ENCODE results near the gene TUBA1A. TPM values are rescaled to one million over a fixed set of nuclear protein-coding genes. Genes with fewer than 3 reads are reported as not detected.
"Not testable (repeated sequence)": the region's sequence is repeated elsewhere in the genome, so short reads cannot be mapped to it uniquely, and the experiment has no call there.

TUBA1A gene
- total and polyA plus RNA-seq, 2 donors from 2014 or later: 94.3 to 128 TPM

DNA sequence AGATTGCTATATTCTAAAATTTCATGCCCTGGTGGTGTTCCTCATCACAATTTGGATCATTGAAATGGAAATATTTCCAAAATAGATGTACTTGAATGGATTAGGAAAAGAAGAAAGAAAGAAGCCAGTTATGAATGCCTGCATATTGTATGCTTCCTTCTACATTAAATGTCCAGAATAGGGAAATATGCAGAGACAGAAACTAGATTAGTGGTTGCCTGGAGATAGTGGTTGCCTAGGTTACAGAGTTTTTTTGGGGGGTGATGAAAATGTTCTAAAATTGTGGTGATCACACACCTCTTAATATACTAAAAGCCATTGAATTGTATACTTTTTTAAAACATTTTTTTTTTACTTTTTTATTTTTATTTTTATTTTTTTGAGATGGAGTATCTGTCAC lies 18.0 kb downstream of the TUBA1A start:
- Histone ChIP-seq H3K27me3 (ENCODE audit: control insufficient read depth, insufficient read depth, low read length) (no peaks in the 10 kb centered on the region), H3K27ac (ENCODE audit: low read depth in 2 of 2, low read length in 2 of 2) (no peak overlapping the region), H3K9me3 (ENCODE audit: control insufficient read depth in 2 of 3, insufficient read depth in 1 of 3, low read length in 3 of 3) (no peaks in the 10 kb centered on the region), H3K4me3 (ENCODE audit: low read length in 3 of 3) (no peak overlapping the region), H3K4me1 (ENCODE audit: control insufficient read depth in 2 of 3, insufficient read depth in 2 of 3, low read depth in 1 of 3, low read length in 3 of 3) (no peaks in the 10 kb centered on the region), H3K9ac (ENCODE audit: low read length in 3 of 3) (no peak overlapping the region), H3K36me3 (ENCODE audit: control insufficient read depth in 2 of 3, insufficient read depth in 3 of 3, low read length in 3 of 3) (no peaks in the 10 kb centered on the region)
- no peak for TF ChIP-seq CTCF (IDR thresholded peaks at IDR 0.05; ENCODE audit: borderline replicate concordance, extremely low read depth, insufficient read depth)
- intact Hi-C loops (cut with DNase I): no loop called here
- DNase-seq: no peak
- FAIRE-seq: no peak

DNA sequence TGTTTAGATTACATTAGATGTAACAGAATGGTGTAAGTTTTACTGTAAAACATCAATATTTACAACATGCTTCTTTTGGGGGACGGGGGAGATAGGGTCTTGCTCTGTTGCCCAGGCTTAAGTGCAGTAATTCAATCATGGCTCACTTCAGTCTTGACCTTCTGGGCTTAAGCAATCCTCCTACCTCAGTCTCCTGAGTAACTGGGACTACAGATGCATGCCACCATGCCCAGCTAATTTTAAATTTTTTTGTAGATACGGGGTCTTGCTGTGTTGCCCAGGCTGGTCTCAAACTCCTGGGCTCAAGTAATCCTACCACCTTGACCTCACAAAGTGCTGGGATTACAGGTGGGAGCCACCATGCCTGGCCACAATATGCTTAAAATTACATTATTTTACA lies 23.8 kb downstream of the TUBA1A start:
- FAIRE-seq: no peak
- no peak overlapping the region for H3K4me3 ChIP-seq (ENCODE audit: low read length in 3 of 3)

DNA sequence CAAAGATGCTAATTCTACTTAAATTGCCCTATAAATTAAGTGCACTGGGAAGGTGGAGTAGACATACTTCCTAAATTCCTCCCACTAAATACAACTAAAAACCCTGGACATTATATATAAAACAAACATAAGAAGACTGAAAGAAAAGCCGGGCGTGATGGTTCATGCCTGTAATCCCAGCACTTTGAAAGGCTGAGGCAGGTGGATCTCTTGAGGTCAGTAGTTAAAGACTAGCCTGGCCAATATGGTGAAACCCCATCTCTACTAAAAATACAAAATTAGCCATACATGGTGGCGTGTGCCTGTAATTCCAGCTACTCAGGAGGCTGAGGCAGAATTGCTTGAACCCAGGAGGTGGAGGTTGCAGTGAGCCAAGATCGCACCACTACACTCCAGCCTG lies 27.0 kb downstream of the TUBA1A start:
- intact Hi-C loops (cut with DNase I); H3K36me3 ChIP-seq (ENCODE audit: control insufficient read depth in 2 of 3, insufficient read depth in 3 of 3, low read length in 3 of 3); H3K9me3 ChIP-seq (ENCODE audit: control insufficient read depth in 2 of 3, insufficient read depth in 1 of 3, low read length in 3 of 3); H3K9ac ChIP-seq (ENCODE audit: low read length in 3 of 3); DNase-seq; H3K27me3 ChIP-seq (ENCODE audit: control insufficient read depth, insufficient read depth, low read length); H3K4me1 ChIP-seq (ENCODE audit: control insufficient read depth in 2 of 3, insufficient read depth in 2 of 3, low read depth in 1 of 3, low read length in 3 of 3); H3K27ac ChIP-seq (ENCODE audit: low read depth in 2 of 2, low read length in 2 of 2); H3K4me3 ChIP-seq (ENCODE audit: low read length in 3 of 3); FAIRE-seq: not testable (repeated sequence)

More for the DNA sequence above, 23.8 kb downstream of the TUBA1A start:
- Histone ChIP-seq H3K9me3 (ENCODE audit: control insufficient read depth in 2 of 3, insufficient read depth in 1 of 3, low read length in 3 of 3) (no peaks in the 10 kb centered on the region), H3K27ac (ENCODE audit: low read depth in 2 of 2, low read length in 2 of 2) (no peak overlapping the region), H3K4me1 (ENCODE audit: control insufficient read depth in 2 of 3, insufficient read depth in 2 of 3, low read depth in 1 of 3, low read length in 3 of 3) (no peaks in the 10 kb centered on the region), H3K27me3 (ENCODE audit: control insufficient read depth, insufficient read depth, low read length) (no peaks in the 10 kb centered on the region), H3K36me3 (ENCODE audit: control insufficient read depth in 2 of 3, insufficient read depth in 3 of 3, low read length in 3 of 3) (no peaks in the 10 kb centered on the region), H3K9ac (ENCODE audit: low read length in 3 of 3) (no peak overlapping the region)
- no peak for TF ChIP-seq CTCF (IDR thresholded peaks at IDR 0.05; ENCODE audit: borderline replicate concordance, extremely low read depth, insufficient read depth)
- no peak for DNase-seq
- intact Hi-C loops (cut with DNase I): no loop called here

GRCh38 chr12:49161092-49161795 lies 27.6 kb downstream of the TUBA1A start:
- FAIRE-seq (no peak), DNase-seq (no peak)
- TF ChIP-seq CTCF (IDR thresholded peaks at IDR 0.05; ENCODE audit: borderline replicate concordance, extremely low read depth, insufficient read depth): no peak
- no peaks in the 10 kb centered on the region for H3K36me3 ChIP-seq (ENCODE audit: control insufficient read depth in 2 of 3, insufficient read depth in 3 of 3, low read length in 3 of 3)
- H3K9ac ChIP-seq (ENCODE audit: low read length in 3 of 3): no peak overlapping the region
- intact Hi-C loops (cut with DNase I): no loop called here
- H3K4me1 ChIP-seq (ENCODE audit: control insufficient read depth in 2 of 3, insufficient read depth in 2 of 3, low read depth in 1 of 3, low read length in 3 of 3): no peaks in the 10 kb centered on the region
- no peaks in the 10 kb centered on the region for H3K9me3 ChIP-seq (ENCODE audit: control insufficient read depth in 2 of 3, insufficient read depth in 1 of 3, low read length in 3 of 3)
- no peak overlapping the region for H3K4me3 ChIP-seq (ENCODE audit: low read length in 3 of 3)
- no peaks in the 10 kb centered on the region for H3K27me3 ChIP-seq (ENCODE audit: control insufficient read depth, insufficient read depth, low read length)
- H3K27ac ChIP-seq (ENCODE audit: low read depth in 2 of 2, low read length in 2 of 2): no peak overlapping the region
